Neural progenitor cell (in vitro differentiated cells): ENCODE measurements around the gene QRICH1. TPM values are rescaled to one million over a fixed set of nuclear protein-coding genes. Genes with fewer than 3 reads are reported as not detected.

Experiments used
- DNase-seq: peaks from one replicate; pipeline ENCODE4 v3.0.0-alpha.2; 2016; ENCODE audit warnings: low spot score
- H2AFZ ChIP-seq: fragments of 200-600 bp; sonication (generic); replicated peaks from 2 replicates; pipeline ENCODE4 v1.6.1; 2016; ENCODE audit warnings: antibody characterized with exemption
- H3F3A ChIP-seq: fragments of 200-600 bp; sonication (generic); 2 replicates; pipeline ENCODE4 v1.6.1; 2016; ENCODE audit warnings: antibody characterized with exemption, low read depth
- H3K27ac ChIP-seq: fragments of 200-600 bp; sonication (generic); 2 replicates; pipeline ENCODE4 v1.5.1; 2016; ENCODE audit warnings: mild to moderate bottlenecking
- H3K27me3 ChIP-seq: fragments of 200-600 bp; sonication (generic); 2 replicates; pipeline ENCODE4 v1.6.1; 2016; ENCODE audit warnings: mild to moderate bottlenecking, moderate library complexity
- H3K36me3 ChIP-seq: fragments of 200-600 bp; sonication (generic); 2 replicates; pipeline ENCODE4 v1.5.1; 2016
- H3K4me1 ChIP-seq: fragments of 200-600 bp; sonication (generic); 2 replicates; pipeline ENCODE4 v1.6.1; 2016; ENCODE audit warnings: mixed run types
- H3K4me2 ChIP-seq: fragments of 200-600 bp; sonication (generic); 2 replicates; pipeline ENCODE4 v1.6.1; 2016
- H3K4me3 ChIP-seq: fragments of 200-600 bp; sonication (generic); 2 replicates; pipeline ENCODE4 v1.5.1; 2016
- H3K79me2 ChIP-seq: fragments of 200-600 bp; sonication (generic); 2 replicates; pipeline ENCODE4 v1.6.1; 2016; ENCODE audit warnings: low read depth
- H3K9ac ChIP-seq: fragments of 200-600 bp; sonication (generic); 2 replicates; pipeline ENCODE4 v1.6.1; 2016
- H3K9me3 ChIP-seq: fragments of 200-600 bp; sonication (generic); 2 replicates; pipeline ENCODE4 v1.5.1; 2016; ENCODE audit warnings: low read depth
- H4K20me1 ChIP-seq: fragments of 200-600 bp; sonication (generic); 2 replicates; pipeline ENCODE4 v1.6.1; 2016; ENCODE audit warnings: low read depth
- H3K27ac Mint-ChIP-seq: 3 replicates; pipeline ENCODE4 v1.8.0; 2021; ENCODE audit warnings: mixed read lengths
- H3K27me3 Mint-ChIP-seq: 2 replicates; pipeline ENCODE4 v1.8.0; 2022; ENCODE audit warnings: low read depth, mild to moderate bottlenecking, inconsistent platforms, moderate library complexity, mixed read lengths; ENCODE audit not compliant: insufficient read depth
- H3K36me3 Mint-ChIP-seq: 3 replicates; pipeline ENCODE4 v1.8.0; 2021; ENCODE audit warnings: mixed read lengths
- H3K4me1 Mint-ChIP-seq: 3 replicates; pipeline ENCODE4 v1.8.0; 2021; ENCODE audit warnings: mixed read lengths
- H3K4me3 Mint-ChIP-seq: 3 replicates; pipeline ENCODE4 v1.8.0; 2021; ENCODE audit warnings: mild to moderate bottlenecking, moderate library complexity, mixed read lengths
- H3K9me3 Mint-ChIP-seq: 3 replicates; pipeline ENCODE4 v1.8.0; 2020; ENCODE audit warnings: mixed read lengths
- CTCF ChIP-seq: fragments of 200-600 bp; sonication (generic); IDR thresholded peaks from 2 replicates; pipeline ENCODE4 v1.5.1; 2017; ENCODE audit warnings: antibody characterized with exemption, mild to moderate bottlenecking
- EZH2 ChIP-seq: fragments of 200-600 bp; sonication (generic); IDR thresholded peaks from 2 replicates; pipeline ENCODE4 v1.6.1; 2017; ENCODE audit warnings: antibody characterized with exemption, mild to moderate bottlenecking, moderate library complexity
- EZH2phosphoT487 ChIP-seq: fragments of 200-600 bp; sonication (generic); IDR thresholded peaks from 2 replicates; pipeline ENCODE4 v1.6.1; 2017; ENCODE audit warnings: antibody characterized with exemption
- total RNA-seq: library from RNA; depleted of rRNA; stranded (reverse); fragments of >200 nt; gene quantifications from 2 replicates; pipeline ENCODE4 v1.2.3, GENCODE V29; 2015; ENCODE audit warnings: low replicate concordance

Gene QRICH1
- total RNA-seq, 1 donor from 2014 or later: 167 TPM

GRCh38 chr3:49029563-49029884, 64.3 kb downstream of the QRICH1 start:
- H3F3A ChIP-seq: peaks cover 49% of the 10 kb centered on the region
- peaks cover 35% of the 10 kb centered on the region for H3K36me3 Mint-ChIP-seq
- peaks cover 11% of the 10 kb centered on the region for H3K4me1 ChIP-seq
- peaks cover 19% of the 10 kb centered on the region for H3K79me2 ChIP-seq
- peak overlapping the region; percentile 93 for H3K4me3 Mint-ChIP-seq
- peak overlapping the region; percentile 92 for H3K4me2 ChIP-seq
- peaks cover 20% of the 10 kb centered on the region for H3K4me1 Mint-ChIP-seq
- peak overlapping the region; percentile 94 for H3K27ac Mint-ChIP-seq
- H3K36me3 ChIP-seq: no peaks in the 10 kb centered on the region
- H3K27me3 ChIP-seq: no peaks in the 10 kb centered on the region
- H3K9me3 Mint-ChIP-seq: no peaks in the 10 kb centered on the region
- H3K27ac ChIP-seq: no peak overlapping the region
- H4K20me1 ChIP-seq: no peaks in the 10 kb centered on the region
- no peak overlapping the region for H2AFZ ChIP-seq
- H3K4me3 ChIP-seq: peak overlapping the region; percentile 58
- TF ChIP-seq CTCF (no peak), EZH2phosphoT487 (no peak), EZH2 (no peak)
- no peaks in the 10 kb centered on the region for H3K9me3 ChIP-seq
- DNase-seq: no peak
- H3K27me3 Mint-ChIP-seq: peaks cover 12% of the 10 kb centered on the region
- H3K9ac ChIP-seq: no peak overlapping the region

- Mint-ChIP-seq H3K36me3 (peaks cover 32% of the 10 kb centered on the region), H3K27ac (peak within 1 kb of the TSS; percentile 94), H3K4me3 (peak within 1 kb of the TSS; percentile 93), H3K4me1 (peaks cover 20% of the 10 kb centered on the region), H3K27me3 (peaks cover 12% of the 10 kb centered on the region), H3K9me3 (no peaks in the 10 kb centered on the region)
- H3K4me1 ChIP-seq: peaks cover 11% of the 10 kb centered on the region
- H3K4me2 ChIP-seq: peak within 1 kb of the TSS; percentile 92
- peak within 1 kb of the TSS; percentile 68 for H3K9ac ChIP-seq
- no peak within 1 kb of the TSS for H3K27ac ChIP-seq
- no peaks in the 10 kb centered on the region for H3K36me3 ChIP-seq
- no peaks in the 10 kb centered on the region for H4K20me1 ChIP-seq
- TF ChIP-seq EZH2 (no peak), EZH2phosphoT487 (no peak), CTCF (peak; percentile 23)
- peaks cover 23% of the 10 kb centered on the region for H3K79me2 ChIP-seq
- peak; percentile 98 for DNase-seq
- no peaks in the 10 kb centered on the region for H3K9me3 ChIP-seq
- peak within 1 kb of the TSS; percentile 27 for H2AFZ ChIP-seq
- no peaks in the 10 kb centered on the region for H3K27me3 ChIP-seq
- H3K4me3 ChIP-seq: peak within 1 kb of the TSS; percentile 58
- peaks cover 54% of the 10 kb centered on the region for H3F3A ChIP-seq
These were observed 65.0 kb downstream of the QRICH1 start, which contains the start of gene IMPDH2 for GRCh38 chr3:49028673-49029562. TSS of gene IMPDH2 (minus strand) at chr3:49029398. CDS start at chr3:49029350, 48 bp downstream.

- no peaks in the 10 kb centered on the region for H3K9me3 ChIP-seq
- Mint-ChIP-seq H3K27ac (peak overlapping the region; percentile 62), H3K36me3 (peaks cover 37% of the 10 kb centered on the region), H3K9me3 (no peaks in the 10 kb centered on the region), H3K4me3 (peak overlapping the region; percentile 93), H3K27me3 (peaks cover 12% of the 10 kb centered on the region), H3K4me1 (peaks cover 24% of the 10 kb centered on the region)
- H2AFZ ChIP-seq: no peak overlapping the region
- no peaks in the 10 kb centered on the region for H4K20me1 ChIP-seq
- H3K9ac ChIP-seq: peak overlapping the region; percentile 68
- no peaks in the 10 kb centered on the region for H3K36me3 ChIP-seq
- no peak overlapping the region for H3K27ac ChIP-seq
- H3F3A ChIP-seq: peaks cover 60% of the 10 kb centered on the region
- no peaks in the 10 kb centered on the region for H3K27me3 ChIP-seq
- H3K4me1 ChIP-seq: peaks cover 12% of the 10 kb centered on the region
- peaks cover 28% of the 10 kb centered on the region for H3K79me2 ChIP-seq
- peak overlapping the region; percentile 58 for H3K4me3 ChIP-seq
- peak overlapping the region; percentile 92 for H3K4me2 ChIP-seq
- TF ChIP-seq EZH2phosphoT487: no peak
- no peak for TF ChIP-seq CTCF
- no peak for TF ChIP-seq EZH2
- DNase-seq: no peak
These were observed 65.6 kb downstream of the QRICH1 start for GRCh38 chr3:49028298-49028672.
